ENCODE measurements around the gene ADNP. TPM values are rescaled to one million over a fixed set of nuclear protein-coding genes. Genes with fewer than 3 reads are reported as not detected.

The ADNP gene
- total and polyA plus RNA-seq, 12 donors: 32.4 to 76.4 (median 54.0) TPM

GRCh38 chr20:50861012-50861411 lies 70.2 kb downstream of the ADNP start:
- Histone ChIP-seq H3K9me3 (replicated peaks in 1 of 3) (no peaks in the 10 kb centered on the region), H3K27me3 (no peaks in the 10 kb centered on the region), H3K4me3 (no peak overlapping the region), H3K36me3 (replicated peaks in 1 of 2) (no peaks in the 10 kb centered on the region), H3K4me1 (replicated peaks in 1 of 2) (peaks cover 0 to 5% of the 10 kb centered on the region in 2 donors), H3K27ac (no peak overlapping the region)
- WGBS, 4 donors: 80 to 86% (median 85%) methylated on average over 12 of the region's 12 CpGs
- DNase-seq: no peak
- intact Hi-C loops (cut with DNase I): no loop called here
- no peak for TF ChIP-seq CTCF (IDR thresholded peaks at IDR 0.05)
- TF ChIP-seq POLR2A (IDR thresholded peaks at IDR 0.05): no peak

GRCh38 chr20:50859161-50859560 lies 72.1 kb downstream of the ADNP start:
- WGBS, 4 donors: 87 to 93% (median 90%) methylated on average over 10 of the region's 10 CpGs
- no peaks in the 10 kb centered on the region for H3K36me3 ChIP-seq (replicated peaks in 1 of 2)
- no peaks in the 10 kb centered on the region for H3K9me3 ChIP-seq (replicated peaks in 1 of 3)

GRCh38 chr20:50858525-50858924 lies 72.7 kb downstream of the ADNP start:
- intact Hi-C loops (cut with DNase I): no loop called here
- no peak overlapping the region for H3K4me3 ChIP-seq
- peaks cover 0 to 8% of the 10 kb centered on the region in 2 donors for H3K4me1 ChIP-seq (replicated peaks in 1 of 2)
- no peaks in the 10 kb centered on the region for H3K36me3 ChIP-seq (replicated peaks in 1 of 2)
- H3K9me3 ChIP-seq (replicated peaks in 1 of 3): no peaks in the 10 kb centered on the region
- no peak overlapping the region for H3K27ac ChIP-seq
- no peak for DNase-seq
- WGBS, 4 donors: 81 to 91% (median 89%) methylated on average over 5 of the region's 5 CpGs
- TF ChIP-seq POLR2A (IDR thresholded peaks at IDR 0.05): no peak
- no peak for TF ChIP-seq CTCF (IDR thresholded peaks at IDR 0.05)
- H3K27me3 ChIP-seq: no peaks in the 10 kb centered on the region

More at GRCh38 chr20:50859161-50859560, 72.1 kb downstream of the ADNP start:
- no peak for TF ChIP-seq CTCF (IDR thresholded peaks at IDR 0.05)
- no peak for TF ChIP-seq POLR2A (IDR thresholded peaks at IDR 0.05)
- Histone ChIP-seq H3K27ac (no peak overlapping the region), H3K4me3 (no peak overlapping the region), H3K27me3 (no peaks in the 10 kb centered on the region), H3K4me1 (replicated peaks in 1 of 2) (peaks cover 0 to 8% of the 10 kb centered on the region in 2 donors)
- intact Hi-C loops (cut with DNase I): no loop called here
- DNase-seq: no peak

GRCh38 chr20:50857348-50857747 lies 73.9 kb downstream of the ADNP start:
- H3K4me1 ChIP-seq (replicated peaks in 1 of 2): peaks cover 0 to 8% of the 10 kb centered on the region in 2 donors
- DNase-seq: no peak
- no peak for TF ChIP-seq POLR2A (IDR thresholded peaks at IDR 0.05)
- TF ChIP-seq CTCF (IDR thresholded peaks at IDR 0.05): no peak
- no peaks in the 10 kb centered on the region for H3K9me3 ChIP-seq (replicated peaks in 1 of 3)
- WGBS, 4 donors: 91 to 100% (median 92%) methylated on average over 5 to 7 of the region's 7 CpGs
- H3K27me3 ChIP-seq: no peaks in the 10 kb centered on the region
- H3K4me3 ChIP-seq: no peak overlapping the region
- no peak overlapping the region for H3K27ac ChIP-seq
- H3K36me3 ChIP-seq (replicated peaks in 1 of 2): no peaks in the 10 kb centered on the region
- intact Hi-C loops (cut with DNase I): no loop called here
